GM18858 (cell line): ENCODE measurements around the gene ADTRP.

Experiments used
- ATAC-seq: cut with Tn5 transposase; IDR thresholded peaks from one replicate; pipeline ENCODE4 v1.9.1; 2021; ENCODE audit not compliant: unreplicated experiment

The ADTRP gene

GRCh38 chr6:11774426-11774825 is 4.2 kb downstream of the ADTRP start:
- ATAC-seq, result no peak

- ATAC-seq, result no peak
Observed at GRCh38 chr6:11773581-11773980, 5.0 kb downstream of the ADTRP start.

- no peak for ATAC-seq
Observed at GRCh38 chr6:11773013-11773412, 5.6 kb downstream of the ADTRP start.

- ATAC-seq, result no peak
Observed at GRCh38 chr6:11772109-11772825, 6.3 kb downstream of the ADTRP start.

GRCh38 chr6:11771473-11772048 is 7.0 kb downstream of the ADTRP start:
- no peak for ATAC-seq

GRCh38 chr6:11770546-11771466 is 7.8 kb downstream of the ADTRP start:
- no peak for ATAC-seq

- ATAC-seq, result no peak
Observed at GRCh38 chr6:11769811-11770545, 8.6 kb downstream of the ADTRP start.

- ATAC-seq, result no peak
Observed at GRCh38 chr6:11769244-11769643, 9.4 kb downstream of the ADTRP start.

- no peak for ATAC-seq
Observed at GRCh38 chr6:11767978-11768756, 10.4 kb downstream of the ADTRP start.

GRCh38 chr6:11767458-11767857 is 11.1 kb downstream of the ADTRP start:
- ATAC-seq, result no peak

GRCh38 chr6:11766589-11767450 is 11.8 kb downstream of the ADTRP start:
- no peak for ATAC-seq

GRCh38 chr6:11766043-11766442 is 12.6 kb downstream of the ADTRP start:
- ATAC-seq, result no peak

GRCh38 chr6:11764250-11764604 is 14.4 kb downstream of the ADTRP start:
- no peak for ATAC-seq

- ATAC-seq, result no peak
Observed at GRCh38 chr6:11763460-11764249, 14.9 kb downstream of the ADTRP start.

- ATAC-seq, result no peak
Observed at GRCh38 chr6:11762794-11763459, 15.7 kb downstream of the ADTRP start.

- no peak for ATAC-seq
Observed at GRCh38 chr6:11761744-11762620, 16.6 kb downstream of the ADTRP start.

- ATAC-seq, result no peak
Observed at GRCh38 chr6:11760015-11760473, 18.6 kb downstream of the ADTRP start.
